Activated naive CD4-positive, alpha-beta T cell treated with anti-CD3 and anti-CD28 coated beads, Interleukin-2, amount 50 U/mL, for 16 hours (primary cell): ENCODE results near the gene GTPBP1.

Experiments
- DNase-seq: peaks from one replicate; pipeline ENCODE4 v3.0.0-alpha.2; 2020

The GTPBP1 gene

GRCh38 chr22:38704654-38705234, 1.0 kb upstream of the GTPBP1 start:
- DNase-seq: no peak

DNA sequence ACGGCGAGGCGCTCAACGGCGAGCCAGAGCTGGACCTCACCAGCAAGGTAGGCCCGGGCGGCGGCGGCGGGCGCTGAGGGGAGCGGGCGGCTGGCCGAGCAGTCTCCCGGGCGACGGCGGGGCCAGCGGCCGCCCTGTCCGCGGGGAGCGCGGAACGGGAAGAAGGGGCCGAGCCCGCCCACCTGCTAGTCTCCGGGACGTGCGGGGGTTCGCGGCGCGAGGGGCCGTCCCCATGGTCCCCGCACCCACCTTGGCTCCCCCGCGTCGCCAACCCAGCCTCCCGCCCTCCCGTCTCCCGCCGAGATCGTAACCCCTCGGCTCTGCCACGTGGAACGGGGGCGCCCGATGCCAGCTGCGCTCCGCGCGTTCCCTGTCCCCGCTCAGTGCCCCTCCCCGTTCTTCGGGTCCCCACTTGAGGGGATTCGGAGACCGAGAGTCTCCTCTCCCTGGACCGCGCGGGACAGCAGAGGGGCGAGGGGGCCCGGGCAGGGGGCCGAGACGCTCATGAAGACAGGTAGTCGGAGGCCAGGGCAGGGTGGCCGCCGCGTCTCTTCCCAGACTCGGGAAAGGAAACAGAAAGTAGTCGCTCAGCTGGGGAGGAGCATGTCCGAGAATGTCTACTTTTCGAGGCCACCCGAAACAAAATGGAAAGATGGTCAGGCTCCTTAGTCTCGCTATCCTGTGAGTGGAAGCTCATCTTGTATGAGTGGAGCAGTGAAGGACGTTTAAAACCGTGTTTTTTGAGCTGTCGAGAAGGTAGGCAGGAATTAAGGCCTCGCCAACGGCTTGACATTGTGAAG, 557 bp downstream of the GTPBP1 start:
- DNase-seq: peak; percentile 48

DNA sequence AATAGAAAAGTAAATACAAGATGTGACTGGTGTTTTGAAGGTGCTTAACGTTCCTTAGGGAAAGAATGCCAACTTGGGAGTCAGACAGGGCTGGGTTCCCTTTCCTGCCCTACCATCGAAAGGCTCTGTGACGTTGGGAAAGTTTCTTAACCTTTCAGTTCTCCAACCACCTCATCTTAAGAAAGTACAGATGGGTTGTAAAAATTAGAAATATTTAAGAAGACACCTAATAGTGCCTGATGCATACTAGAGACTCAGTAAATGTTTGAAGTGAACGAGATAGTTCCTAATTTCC, 1.1 kb downstream of the GTPBP1 start:
- DNase-seq: no peak

DNA sequence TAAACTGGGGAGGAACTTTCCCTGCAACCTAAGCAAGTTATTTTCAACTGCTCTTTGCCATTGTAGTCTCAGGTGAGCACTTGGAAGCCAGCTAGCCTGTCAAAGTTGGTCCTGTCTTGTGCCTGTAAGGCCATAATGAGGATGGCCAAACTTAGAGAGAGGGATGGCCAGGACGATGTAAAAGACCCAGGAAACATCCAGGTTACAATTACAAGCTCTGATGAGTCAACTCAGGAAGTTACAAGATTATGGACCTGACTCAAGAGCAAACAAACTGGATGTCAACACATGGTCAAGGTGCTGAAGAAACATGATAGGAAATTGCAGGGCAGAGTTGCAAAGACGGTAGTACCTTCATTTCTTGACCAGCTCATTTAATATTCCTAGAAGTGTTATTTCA, 1.6 kb downstream of the GTPBP1 start:
- DNase-seq: no peak

GRCh38 chr22:38707984-38708383, 2.2 kb downstream of the GTPBP1 start:
- DNase-seq: no peak

GRCh38 chr22:38709306-38709705, 3.6 kb downstream of the GTPBP1 start:
- no peak for DNase-seq

GRCh38 chr22:38710351-38710750, 4.6 kb downstream of the GTPBP1 start:
- DNase-seq: no peak

DNA sequence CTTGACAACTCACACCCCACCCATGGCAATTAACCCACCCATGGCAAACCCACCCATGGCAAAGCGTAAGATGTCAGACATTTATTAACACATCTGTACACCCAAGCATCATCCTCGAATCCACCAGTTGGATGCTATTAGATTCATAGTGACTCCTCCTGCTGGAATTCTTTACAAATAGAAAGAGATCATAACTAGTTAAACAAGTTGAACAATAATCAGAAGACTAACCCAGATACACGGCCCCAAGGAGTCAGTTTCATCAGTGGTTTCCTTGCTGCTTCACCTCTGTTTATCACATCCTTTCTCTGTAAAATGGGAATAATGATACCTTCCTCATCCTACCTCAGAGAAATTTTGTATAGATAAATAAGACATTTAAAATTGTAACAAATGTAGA, 5.1 kb downstream of the GTPBP1 start:
- no peak for DNase-seq

DNA sequence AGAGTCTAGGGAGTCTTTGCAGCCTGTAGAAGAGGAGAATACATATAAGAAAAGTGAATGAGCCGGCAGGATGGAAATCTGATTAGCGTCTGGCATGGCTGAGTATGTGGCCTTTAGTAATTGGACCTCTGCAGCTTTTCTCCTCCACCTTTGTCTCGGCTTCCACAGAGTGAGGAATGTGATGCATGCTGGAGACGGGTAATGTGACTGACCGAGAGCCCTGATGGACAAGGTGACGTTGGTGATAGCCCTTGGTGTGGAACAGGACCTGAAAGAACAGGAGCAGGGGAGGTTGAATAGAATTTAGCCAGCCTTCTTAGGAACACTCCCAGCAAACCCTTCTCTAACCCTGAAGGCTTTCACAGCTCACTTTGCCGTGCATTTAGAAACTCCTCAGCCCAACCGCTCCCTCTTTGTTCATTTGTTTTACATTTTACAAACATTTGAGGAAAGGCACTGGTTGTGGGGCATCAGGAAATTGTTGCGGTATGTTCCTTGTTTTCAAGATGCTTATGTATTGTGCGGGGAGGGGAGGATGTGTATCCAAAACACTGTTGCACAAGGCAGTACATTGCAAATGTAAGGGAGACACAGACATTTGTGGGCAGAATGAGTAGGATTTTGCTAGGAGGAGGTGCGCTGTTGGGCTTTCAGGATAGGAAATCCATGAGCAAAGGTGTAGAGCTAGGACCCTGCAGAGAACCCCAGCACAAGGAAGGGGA, 6.9 kb downstream of the GTPBP1 start:
- DNase-seq: no peak

GRCh38 chr22:38713921-38714320, 8.2 kb downstream of the GTPBP1 start:
- no peak for DNase-seq

GRCh38 chr22:38715176-38715764, 9.5 kb downstream of the GTPBP1 start:
- no peak for DNase-seq

GRCh38 chr22:38715852-38716251, 10.1 kb downstream of the GTPBP1 start:
- no peak for DNase-seq

DNA sequence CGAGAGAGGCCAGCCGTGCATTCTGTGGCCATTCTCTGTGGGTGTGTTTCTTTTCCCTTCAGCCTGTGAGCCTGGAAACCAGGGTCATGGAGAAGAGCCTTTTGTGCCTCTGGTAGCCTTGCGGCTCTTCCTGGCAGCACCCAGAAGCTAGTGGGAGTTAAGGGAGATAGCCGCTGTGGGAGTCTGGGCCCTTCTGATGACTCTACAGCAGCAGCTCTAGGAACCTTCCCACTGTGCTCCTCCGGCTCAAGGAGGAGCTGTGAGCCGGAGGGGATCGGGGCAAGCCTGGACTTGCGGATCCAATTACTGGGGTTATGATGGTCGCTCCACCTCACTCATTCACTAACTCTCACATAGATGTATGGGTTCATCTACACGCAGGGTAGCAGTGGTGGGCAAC, 10.5 kb downstream of the GTPBP1 start:
- DNase-seq: no peak

DNA sequence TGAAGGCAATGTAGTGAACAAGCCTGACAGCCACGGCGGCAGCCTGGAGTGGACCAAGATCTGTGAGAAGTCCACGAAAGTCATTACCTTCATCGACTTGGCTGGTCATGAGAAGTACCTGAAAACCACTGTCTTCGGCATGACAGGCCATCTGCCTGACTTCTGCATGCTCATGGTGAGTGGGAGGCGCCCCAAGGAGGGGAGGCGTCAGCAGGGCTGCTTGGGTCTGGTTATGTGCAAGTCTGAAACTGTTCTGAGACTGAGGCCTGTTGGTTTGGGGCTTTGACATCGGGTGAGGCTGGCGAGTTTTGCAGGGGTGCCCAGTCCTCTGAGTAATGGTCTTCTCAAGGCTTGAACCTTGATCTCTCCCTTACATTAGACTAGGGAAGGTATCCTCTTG, 11.1 kb downstream of the GTPBP1 start:
- no peak for DNase-seq

DNA sequence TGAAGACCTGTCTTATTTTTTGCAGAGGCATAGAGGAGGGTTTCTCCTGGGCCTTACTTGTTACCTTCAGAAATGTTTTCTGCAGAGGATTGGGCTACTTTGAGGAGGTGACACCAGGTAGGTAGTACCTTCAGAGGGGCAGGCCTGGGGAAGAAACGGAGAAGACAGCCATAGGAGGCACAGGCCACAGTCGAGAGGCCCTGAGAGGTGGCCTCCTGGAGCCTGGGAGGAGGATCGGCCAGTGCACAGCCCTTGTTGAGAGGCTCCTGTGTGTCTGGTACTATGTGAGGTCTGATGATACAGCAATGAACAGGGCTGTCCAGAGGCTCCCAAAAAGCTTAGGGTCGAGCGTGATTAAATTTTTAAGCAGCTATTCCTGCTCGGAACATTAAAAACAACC, 11.5 kb downstream of the GTPBP1 start:
- DNase-seq: no peak

DNA sequence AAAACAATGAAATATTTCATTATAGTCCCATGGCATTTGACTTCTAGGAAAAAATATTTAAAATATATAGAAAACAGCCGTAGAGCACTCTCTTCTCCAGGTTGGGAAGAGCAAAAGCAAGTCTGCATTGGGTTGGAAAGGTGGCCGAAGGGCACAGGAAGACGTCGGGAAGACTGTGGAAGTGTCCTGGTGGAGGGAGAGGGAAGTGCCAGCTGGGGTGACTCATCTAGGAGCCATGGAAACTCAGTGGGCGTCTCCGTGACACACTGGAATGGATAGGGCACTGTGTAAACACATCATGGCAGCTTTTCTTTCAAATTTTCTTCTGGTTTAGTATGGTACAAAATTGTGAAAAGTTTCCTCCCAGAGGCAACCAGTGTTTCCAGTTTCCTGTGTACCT, 12.7 kb downstream of the GTPBP1 start:
- DNase-seq: no peak

DNA sequence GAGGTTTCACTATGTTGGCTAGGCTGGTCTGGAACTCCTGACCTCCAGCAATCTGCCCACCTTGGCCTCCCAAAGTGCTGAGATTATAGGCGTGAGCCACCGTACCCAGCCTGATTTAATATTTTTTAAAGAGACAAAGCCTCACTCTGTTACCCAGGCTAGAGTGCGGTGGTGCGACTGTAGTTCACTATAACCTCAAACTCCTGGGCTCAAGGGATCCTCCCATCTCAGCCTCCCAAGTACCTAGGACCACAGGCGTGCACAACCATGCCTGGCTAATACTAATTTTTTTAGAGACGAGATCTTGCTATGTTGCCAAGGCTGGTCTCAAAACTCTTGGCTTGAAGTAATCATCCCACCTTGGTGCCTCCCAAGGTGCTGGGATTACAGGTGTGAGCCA, 13.5 kb downstream of the GTPBP1 start:
- DNase-seq: no peak

GRCh38 chr22:38720350-38720749, 14.6 kb downstream of the GTPBP1 start:
- no peak for DNase-seq

GRCh38 chr22:38721551-38721950, 15.8 kb downstream of the GTPBP1 start:
- DNase-seq: no peak

DNA sequence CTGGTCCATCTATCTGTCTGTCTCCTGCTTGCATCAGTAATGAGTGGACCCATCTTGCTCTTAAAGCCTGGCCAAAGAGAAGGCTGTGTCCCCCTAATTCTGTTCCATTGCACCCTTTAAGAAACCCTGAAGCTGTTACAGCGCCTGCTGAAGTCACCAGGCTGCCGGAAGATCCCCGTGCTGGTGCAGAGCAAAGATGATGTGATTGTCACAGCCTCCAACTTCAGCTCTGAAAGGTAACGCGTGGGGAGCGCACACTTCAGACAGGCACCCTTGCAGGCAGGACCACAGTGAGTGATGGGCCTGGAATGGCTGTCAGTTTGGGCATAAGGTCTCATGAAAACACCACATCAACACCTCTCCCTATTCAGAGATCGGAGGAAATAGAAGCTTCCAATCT, 18.4 kb downstream of the GTPBP1 start:
- DNase-seq: no peak

DNA sequence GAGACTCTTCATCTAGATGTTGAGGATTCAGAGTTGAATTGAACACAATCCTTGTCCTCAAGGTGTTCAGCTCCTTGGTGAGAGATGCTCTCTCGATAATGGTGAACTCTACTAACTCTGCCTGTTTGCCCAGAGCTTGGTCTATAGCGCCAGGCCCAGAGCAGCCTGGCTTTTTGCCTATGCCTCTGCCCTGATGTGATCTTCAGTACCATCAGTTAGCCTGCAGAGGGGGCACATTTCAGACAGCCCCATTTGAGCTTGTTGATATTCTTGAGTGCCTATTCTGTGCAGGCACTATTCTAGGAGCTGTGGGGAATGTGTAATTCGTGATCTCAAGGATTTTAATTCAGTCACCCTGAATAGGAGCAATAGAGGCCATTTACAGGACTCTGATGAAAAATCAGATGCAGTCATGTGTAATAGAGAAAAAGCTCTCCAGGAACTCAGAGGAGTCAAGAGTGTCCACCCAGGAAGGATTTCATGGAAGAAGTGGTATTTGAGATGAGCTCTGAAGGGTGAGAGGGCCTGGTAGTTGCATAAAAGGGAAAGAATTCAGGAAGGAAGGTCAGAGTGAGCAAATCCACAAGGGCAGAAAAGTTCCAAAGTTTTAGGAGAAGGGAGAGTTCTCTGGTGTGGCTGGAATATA, 19.3 kb downstream of the GTPBP1 start:
- no peak for DNase-seq

DNA sequence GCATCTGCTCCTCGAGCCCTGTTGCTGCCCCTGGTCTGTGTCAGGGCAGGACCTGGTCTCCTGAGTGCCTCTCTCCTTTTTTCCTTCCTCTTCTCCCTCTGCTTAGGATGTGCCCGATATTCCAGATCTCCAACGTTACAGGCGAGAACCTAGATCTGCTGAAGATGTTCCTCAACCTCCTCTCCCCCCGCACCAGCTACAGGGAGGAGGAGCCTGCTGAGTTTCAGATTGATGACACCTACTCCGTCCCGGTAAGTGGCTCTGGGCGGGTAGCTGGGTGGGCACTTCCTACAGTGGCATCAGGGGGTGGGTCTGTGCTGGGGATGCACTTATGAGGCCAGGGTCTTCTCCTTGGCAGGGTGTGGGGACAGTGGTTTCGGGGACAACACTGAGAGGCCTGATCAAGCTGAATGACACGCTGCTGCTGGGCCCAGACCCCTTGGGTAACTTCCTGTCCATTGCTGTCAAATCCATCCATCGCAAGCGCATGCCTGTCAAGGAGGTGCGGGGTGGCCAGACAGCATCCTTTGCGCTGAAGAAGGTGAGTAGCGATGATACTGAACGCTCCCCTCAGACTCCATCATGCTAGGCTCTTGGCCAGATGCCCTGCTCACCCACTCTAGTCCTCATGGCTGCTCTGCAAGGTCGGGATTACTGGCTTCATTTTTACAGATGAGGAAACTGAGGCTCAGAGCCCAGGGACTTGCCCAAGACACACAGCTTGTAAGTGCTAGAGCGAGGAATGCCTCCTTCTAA, 20.3 kb downstream of the GTPBP1 start:
- no peak for DNase-seq

- no peak for DNase-seq
Measured at GRCh38 chr22:38727123-38727522, 21.4 kb downstream of the GTPBP1 start.
